ENCODE results near the gene NAA40. TPM values are rescaled to one million over a fixed set of nuclear protein-coding genes. Genes with fewer than 3 reads are reported as not detected.

The NAA40 gene
- total and polyA plus RNA-seq, 10 of the 15 experiments (the other 5 are each of a cell fraction or from before 2014, with no cell fraction given) = 4.8 to 31.6 (median 22.2) TPM

DNA sequence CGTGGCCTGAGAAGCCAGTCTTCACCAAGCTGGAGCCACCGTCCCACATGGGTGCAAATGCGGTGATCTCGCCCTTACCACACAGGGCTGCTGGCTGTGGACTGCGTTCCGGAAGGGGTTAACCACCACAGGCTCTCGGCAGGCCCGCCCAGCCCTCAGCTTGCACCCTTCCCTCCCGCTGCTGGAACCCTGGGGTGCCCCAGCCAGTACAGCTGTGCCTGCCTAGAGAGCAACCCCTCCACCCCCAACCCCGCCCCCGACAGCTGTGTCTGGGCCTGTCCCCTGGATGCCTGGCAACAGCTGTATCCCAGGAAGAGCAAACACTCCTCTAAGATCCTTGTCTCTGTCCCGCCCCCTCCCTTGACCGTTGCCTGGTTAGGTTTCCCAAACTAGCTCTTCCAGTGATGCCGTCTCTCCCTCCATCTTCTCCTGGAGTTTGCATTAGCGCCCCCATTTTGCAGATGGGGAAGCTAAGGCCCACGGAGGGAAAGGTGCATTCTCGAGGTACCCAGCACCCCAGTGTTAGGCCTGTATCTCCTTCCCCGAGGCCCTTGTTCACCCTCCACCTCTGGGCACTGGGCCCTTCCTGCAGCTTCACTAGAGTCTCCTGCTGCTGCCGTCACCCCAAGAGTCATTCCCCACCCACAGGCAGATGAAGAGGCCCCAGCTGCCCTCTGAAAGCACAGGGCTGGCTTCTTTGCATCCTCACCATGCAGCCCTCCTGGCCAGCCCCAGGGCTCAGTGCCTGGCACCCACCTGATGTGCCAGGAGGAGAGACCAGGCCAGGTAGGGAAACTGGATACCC, 23.0 kb downstream of the NAA40 start (continued):
- TF ChIP-seq, protein P1, sequence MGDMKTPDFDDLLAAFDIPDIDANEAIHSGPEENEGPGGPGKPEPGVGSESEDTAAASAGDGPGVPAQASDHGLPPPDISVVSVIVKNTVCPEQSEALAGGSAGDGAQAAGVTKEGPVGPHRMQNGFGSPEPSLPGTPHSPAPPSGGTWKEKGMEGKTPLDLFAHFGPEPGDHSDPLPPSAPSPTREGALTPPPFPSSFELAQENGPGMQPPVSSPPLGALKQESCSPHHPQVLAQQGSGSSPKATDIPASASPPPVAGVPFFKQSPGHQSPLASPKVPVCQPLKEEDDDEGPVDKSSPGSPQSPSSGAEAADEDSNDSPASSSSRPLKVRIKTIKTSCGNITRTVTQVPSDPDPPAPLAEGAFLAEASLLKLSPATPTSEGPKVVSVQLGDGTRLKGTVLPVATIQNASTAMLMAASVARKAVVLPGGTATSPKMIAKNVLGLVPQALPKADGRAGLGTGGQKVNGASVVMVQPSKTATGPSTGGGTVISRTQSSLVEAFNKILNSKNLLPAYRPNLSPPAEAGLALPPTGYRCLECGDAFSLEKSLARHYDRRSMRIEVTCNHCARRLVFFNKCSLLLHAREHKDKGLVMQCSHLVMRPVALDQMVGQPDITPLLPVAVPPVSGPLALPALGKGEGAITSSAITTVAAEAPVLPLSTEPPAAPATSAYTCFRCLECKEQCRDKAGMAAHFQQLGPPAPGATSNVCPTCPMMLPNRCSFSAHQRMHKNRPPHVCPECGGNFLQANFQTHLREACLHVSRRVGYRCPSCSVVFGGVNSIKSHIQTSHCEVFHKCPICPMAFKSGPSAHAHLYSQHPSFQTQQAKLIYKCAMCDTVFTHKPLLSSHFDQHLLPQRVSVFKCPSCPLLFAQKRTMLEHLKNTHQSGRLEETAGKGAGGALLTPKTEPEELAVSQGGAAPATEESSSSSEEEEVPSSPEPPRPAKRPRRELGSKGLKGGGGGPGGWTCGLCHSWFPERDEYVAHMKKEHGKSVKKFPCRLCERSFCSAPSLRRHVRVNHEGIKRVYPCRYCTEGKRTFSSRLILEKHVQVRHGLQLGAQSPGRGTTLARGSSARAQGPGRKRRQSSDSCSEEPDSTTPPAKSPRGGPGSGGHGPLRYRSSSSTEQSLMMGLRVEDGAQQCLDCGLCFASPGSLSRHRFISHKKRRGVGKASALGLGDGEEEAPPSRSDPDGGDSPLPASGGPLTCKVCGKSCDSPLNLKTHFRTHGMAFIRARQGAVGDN (IDR thresholded peaks at IDR 0.05) = no peak
- TF ChIP-seq RUNX3 (IDR thresholded peaks at IDR 0.05; ENCODE audit: low read length) = peak; percentile 78
- no peak for TF ChIP-seq PAX5 (IDR thresholded peaks at IDR 0.05; ENCODE audit: borderline replicate concordance, low read depth, low read length)
- TF ChIP-seq, protein P2, sequence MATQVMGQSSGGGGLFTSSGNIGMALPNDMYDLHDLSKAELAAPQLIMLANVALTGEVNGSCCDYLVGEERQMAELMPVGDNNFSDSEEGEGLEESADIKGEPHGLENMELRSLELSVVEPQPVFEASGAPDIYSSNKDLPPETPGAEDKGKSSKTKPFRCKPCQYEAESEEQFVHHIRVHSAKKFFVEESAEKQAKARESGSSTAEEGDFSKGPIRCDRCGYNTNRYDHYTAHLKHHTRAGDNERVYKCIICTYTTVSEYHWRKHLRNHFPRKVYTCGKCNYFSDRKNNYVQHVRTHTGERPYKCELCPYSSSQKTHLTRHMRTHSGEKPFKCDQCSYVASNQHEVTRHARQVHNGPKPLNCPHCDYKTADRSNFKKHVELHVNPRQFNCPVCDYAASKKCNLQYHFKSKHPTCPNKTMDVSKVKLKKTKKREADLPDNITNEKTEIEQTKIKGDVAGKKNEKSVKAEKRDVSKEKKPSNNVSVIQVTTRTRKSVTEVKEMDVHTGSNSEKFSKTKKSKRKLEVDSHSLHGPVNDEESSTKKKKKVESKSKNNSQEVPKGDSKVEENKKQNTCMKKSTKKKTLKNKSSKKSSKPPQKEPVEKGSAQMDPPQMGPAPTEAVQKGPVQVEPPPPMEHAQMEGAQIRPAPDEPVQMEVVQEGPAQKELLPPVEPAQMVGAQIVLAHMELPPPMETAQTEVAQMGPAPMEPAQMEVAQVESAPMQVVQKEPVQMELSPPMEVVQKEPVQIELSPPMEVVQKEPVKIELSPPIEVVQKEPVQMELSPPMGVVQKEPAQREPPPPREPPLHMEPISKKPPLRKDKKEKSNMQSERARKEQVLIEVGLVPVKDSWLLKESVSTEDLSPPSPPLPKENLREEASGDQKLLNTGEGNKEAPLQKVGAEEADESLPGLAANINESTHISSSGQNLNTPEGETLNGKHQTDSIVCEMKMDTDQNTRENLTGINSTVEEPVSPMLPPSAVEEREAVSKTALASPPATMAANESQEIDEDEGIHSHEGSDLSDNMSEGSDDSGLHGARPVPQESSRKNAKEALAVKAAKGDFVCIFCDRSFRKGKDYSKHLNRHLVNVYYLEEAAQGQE (IDR thresholded peaks at IDR 0.05; ENCODE audit: low read depth, low read length) = no peak
- 0 out of 2 replicates have a peak, but pooled peaks have one; percentile 19 for TF ChIP-seq CBFB (IDR thresholded peaks at IDR 0.05; ENCODE audit: low read depth)
- TF ChIP-seq, protein P3, sequence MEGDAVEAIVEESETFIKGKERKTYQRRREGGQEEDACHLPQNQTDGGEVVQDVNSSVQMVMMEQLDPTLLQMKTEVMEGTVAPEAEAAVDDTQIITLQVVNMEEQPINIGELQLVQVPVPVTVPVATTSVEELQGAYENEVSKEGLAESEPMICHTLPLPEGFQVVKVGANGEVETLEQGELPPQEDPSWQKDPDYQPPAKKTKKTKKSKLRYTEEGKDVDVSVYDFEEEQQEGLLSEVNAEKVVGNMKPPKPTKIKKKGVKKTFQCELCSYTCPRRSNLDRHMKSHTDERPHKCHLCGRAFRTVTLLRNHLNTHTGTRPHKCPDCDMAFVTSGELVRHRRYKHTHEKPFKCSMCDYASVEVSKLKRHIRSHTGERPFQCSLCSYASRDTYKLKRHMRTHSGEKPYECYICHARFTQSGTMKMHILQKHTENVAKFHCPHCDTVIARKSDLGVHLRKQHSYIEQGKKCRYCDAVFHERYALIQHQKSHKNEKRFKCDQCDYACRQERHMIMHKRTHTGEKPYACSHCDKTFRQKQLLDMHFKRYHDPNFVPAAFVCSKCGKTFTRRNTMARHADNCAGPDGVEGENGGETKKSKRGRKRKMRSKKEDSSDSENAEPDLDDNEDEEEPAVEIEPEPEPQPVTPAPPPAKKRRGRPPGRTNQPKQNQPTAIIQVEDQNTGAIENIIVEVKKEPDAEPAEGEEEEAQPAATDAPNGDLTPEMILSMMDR (IDR thresholded peaks at IDR 0.05 in 2 of 3, conservative IDR thresholded peaks at IDR 0.05 in 1 of 3; ENCODE audit: control insufficient read depth in 2 of 3, extremely low read depth in 1 of 3, insufficient read depth in 1 of 3, low read depth in 3 of 3, low read length in 3 of 3) = no peak
- no peak for TF ChIP-seq LARP7 (IDR thresholded peaks at IDR 0.05)
- TF ChIP-seq ZNF24 (IDR thresholded peaks at IDR 0.05) = no peak
- no peak for TF ChIP-seq ZBED1 (IDR thresholded peaks at IDR 0.05; ENCODE audit: borderline replicate concordance)
- no peak for TF ChIP-seq EGR1 (IDR thresholded peaks at IDR 0.05; ENCODE audit: borderline replicate concordance in 1 of 2, low read depth in 2 of 2, low read length in 2 of 2)
- TF ChIP-seq NRF1 (conservative IDR thresholded peaks at IDR 0.05; ENCODE audit: low read depth, low read length) = no peak
- TF ChIP-seq, protein P4, sequence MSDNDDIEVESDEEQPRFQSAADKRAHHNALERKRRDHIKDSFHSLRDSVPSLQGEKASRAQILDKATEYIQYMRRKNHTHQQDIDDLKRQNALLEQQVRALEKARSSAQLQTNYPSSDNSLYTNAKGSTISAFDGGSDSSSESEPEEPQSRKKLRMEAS (IDR thresholded peaks at IDR 0.05; ENCODE audit: low read depth, low read length) = no peak
- TF ChIP-seq, protein P5, sequence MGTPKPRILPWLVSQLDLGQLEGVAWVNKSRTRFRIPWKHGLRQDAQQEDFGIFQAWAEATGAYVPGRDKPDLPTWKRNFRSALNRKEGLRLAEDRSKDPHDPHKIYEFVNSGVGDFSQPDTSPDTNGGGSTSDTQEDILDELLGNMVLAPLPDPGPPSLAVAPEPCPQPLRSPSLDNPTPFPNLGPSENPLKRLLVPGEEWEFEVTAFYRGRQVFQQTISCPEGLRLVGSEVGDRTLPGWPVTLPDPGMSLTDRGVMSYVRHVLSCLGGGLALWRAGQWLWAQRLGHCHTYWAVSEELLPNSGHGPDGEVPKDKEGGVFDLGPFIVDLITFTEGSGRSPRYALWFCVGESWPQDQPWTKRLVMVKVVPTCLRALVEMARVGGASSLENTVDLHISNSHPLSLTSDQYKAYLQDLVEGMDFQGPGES (IDR thresholded peaks at IDR 0.05) = no peak
- TF ChIP-seq, protein P6, sequence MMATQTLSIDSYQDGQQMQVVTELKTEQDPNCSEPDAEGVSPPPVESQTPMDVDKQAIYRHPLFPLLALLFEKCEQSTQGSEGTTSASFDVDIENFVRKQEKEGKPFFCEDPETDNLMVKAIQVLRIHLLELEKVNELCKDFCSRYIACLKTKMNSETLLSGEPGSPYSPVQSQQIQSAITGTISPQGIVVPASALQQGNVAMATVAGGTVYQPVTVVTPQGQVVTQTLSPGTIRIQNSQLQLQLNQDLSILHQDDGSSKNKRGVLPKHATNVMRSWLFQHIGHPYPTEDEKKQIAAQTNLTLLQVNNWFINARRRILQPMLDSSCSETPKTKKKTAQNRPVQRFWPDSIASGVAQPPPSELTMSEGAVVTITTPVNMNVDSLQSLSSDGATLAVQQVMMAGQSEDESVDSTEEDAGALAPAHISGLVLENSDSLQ (IDR thresholded peaks at IDR 0.05) = no peak
- TF ChIP-seq CHD1 (IDR thresholded peaks at IDR 0.05; ENCODE audit: low read depth, low read length) = no peak
- no peak for TF ChIP-seq ATF7 (IDR thresholded peaks at IDR 0.05; ENCODE audit: low read depth)
- no peak for TF ChIP-seq YBX1 (IDR thresholded peaks at IDR 0.05)
- TF ChIP-seq KDM1A (IDR thresholded peaks at IDR 0.05; ENCODE audit: borderline replicate concordance) = no peak

Measured in GM12878 (cell line).